Upper lobe of right lung (tissue), 1 donor: Measurements from ENCODE around the gene C14orf39. TPM values are rescaled to one million over a fixed set of nuclear protein-coding genes. Genes with fewer than 3 reads are reported as not detected.

ENCODE experiments used
- ATAC-seq: fragments of 200-7000 bp; cut with Tn5 transposase; one replicate; pipeline ENCODE4 v1.9.1; 2020; ENCODE audit warnings: mild to moderate bottlenecking, moderate library complexity
- DNase-seq: peaks from one replicate; pipeline ENCODE4 v3.0.0-alpha.2; 2020
- H3K27ac ChIP-seq: fragments of 200-600 bp; one replicate; pipeline ENCODE4 v1.8.0; 2022
- H3K27me3 ChIP-seq: fragments of 200-600 bp; one replicate; pipeline ENCODE4 v1.8.0; 2022; ENCODE audit warnings: mild to moderate bottlenecking
- H3K36me3 ChIP-seq: fragments of 200-600 bp; one replicate; pipeline ENCODE4 v1.8.0; 2022
- H3K4me1 ChIP-seq: fragments of 200-600 bp; one replicate; pipeline ENCODE4 v1.8.0; 2022
- H3K4me3 ChIP-seq: fragments of 200-600 bp; one replicate; pipeline ENCODE4 v1.8.0; 2022; ENCODE audit warnings: mild to moderate bottlenecking
- H3K9me3 ChIP-seq: fragments of 200-600 bp; one replicate; pipeline ENCODE4 v1.8.0; 2022
- CTCF ChIP-seq: fragments of 200-600 bp; IDR thresholded peaks from one replicate; pipeline ENCODE4 v1.8.0; 2022; ENCODE audit warnings: antibody characterized with exemption
- intact Hi-C: fragments of 100-400 bp; cut with DNase I; formaldehyde crosslinking; loops from one replicate; pipeline ENCODE4 v1.11.0; 2022
- total RNA-seq: library from RNA; stranded (reverse); fragmentation: NEBNext Ultra II Directional; extraction: Animal tissue kit (Norgen Biotek cat#: 25700); gene quantifications from one replicate; pipeline ENCODE4 v1.2.1, GENCODE V29; 2021
- donor health status: DM: no; HTN: yes; CAD: no; lungs with severe emphysema.

C14orf39 gene
- total RNA-seq, 1 donor from 2014 or later, result not detected

GRCh38 chr14:60505448-60505847, 19.6 kb upstream of the C14orf39 start:
- peaks cover 97% of the 10 kb centered on the region for H3K27me3 ChIP-seq
- no peaks in the 10 kb centered on the region for H3K9me3 ChIP-seq
- peaks cover 5% of the 10 kb centered on the region for H3K4me1 ChIP-seq
- ATAC-seq, result no peak
- H3K4me3 ChIP-seq, result no peak overlapping the region
- no peak overlapping the region for H3K27ac ChIP-seq
- no peak for DNase-seq
- no peaks in the 10 kb centered on the region for H3K36me3 ChIP-seq
- no peak for TF ChIP-seq CTCF
- intact Hi-C loops, result no loop called here

- TF ChIP-seq CTCF, result no peak
- no peaks in the 10 kb centered on the region for H3K36me3 ChIP-seq
- DNase-seq (no peak), ATAC-seq (no peak)
- H3K27me3 ChIP-seq, result peaks cover 72% of the 10 kb centered on the region
- no peaks in the 10 kb centered on the region for H3K9me3 ChIP-seq
- H3K27ac ChIP-seq, result no peak overlapping the region
- H3K4me3 ChIP-seq, result no peak overlapping the region
- H3K4me1 ChIP-seq, result no peaks in the 10 kb centered on the region
- intact Hi-C loops, result no loop called here
Measured at GRCh38 chr14:60502541-60502940, 16.7 kb upstream of the C14orf39 start.

- Histone ChIP-seq H3K4me1 (no peaks in the 10 kb centered on the region), H3K27me3 (peaks cover 15% of the 10 kb centered on the region), H3K9me3 (no peaks in the 10 kb centered on the region), H3K36me3 (no peaks in the 10 kb centered on the region), H3K4me3 (no peak overlapping the region), H3K27ac (no peak overlapping the region)
- DNase-seq (no peak), ATAC-seq (no peak)
- intact Hi-C loops, result no loop called here
- TF ChIP-seq CTCF, result no peak
Measured at GRCh38 chr14:60495946-60496345, 10.1 kb upstream of the C14orf39 start.

- Histone ChIP-seq H3K36me3 (no peaks in the 10 kb centered on the region), H3K27ac (no peak overlapping the region), H3K9me3 (no peaks in the 10 kb centered on the region), H3K27me3 (peaks cover 50% of the 10 kb centered on the region), H3K4me3 (no peak overlapping the region), H3K4me1 (no peaks in the 10 kb centered on the region)
- DNase-seq (no peak), ATAC-seq (no peak)
- intact Hi-C loops, result no loop called here
- TF ChIP-seq CTCF, result no peak
Measured at GRCh38 chr14:60490270-60490669, 4.4 kb upstream of the C14orf39 start.

- no peak for ATAC-seq
- no peaks in the 10 kb centered on the region for H3K36me3 ChIP-seq
- H3K27me3 ChIP-seq, result peaks cover 69% of the 10 kb centered on the region
- no peak for DNase-seq
- no peak overlapping the region for H3K27ac ChIP-seq
- no peaks in the 10 kb centered on the region for H3K9me3 ChIP-seq
- intact Hi-C loops, result no loop called here
- H3K4me1 ChIP-seq, result no peaks in the 10 kb centered on the region
- no peak overlapping the region for H3K4me3 ChIP-seq
- no peak for TF ChIP-seq CTCF
Measured at GRCh38 chr14:60488175-60488574, 2.3 kb upstream of the C14orf39 start.

- no peaks in the 10 kb centered on the region for H3K9me3 ChIP-seq
- DNase-seq (no peak), ATAC-seq (no peak)
- H3K4me1 ChIP-seq, result no peaks in the 10 kb centered on the region
- intact Hi-C loops, result no loop called here
- no peaks in the 10 kb centered on the region for H3K36me3 ChIP-seq
- no peak for TF ChIP-seq CTCF
- no peak overlapping the region for H3K27ac ChIP-seq
- H3K27me3 ChIP-seq, result peaks cover 69% of the 10 kb centered on the region
- no peak overlapping the region for H3K4me3 ChIP-seq
Measured at GRCh38 chr14:60487211-60487610, 1.3 kb upstream of the C14orf39 start.
